Astrocyte (in vitro differentiated cells and primary cell): ENCODE data around the gene RPH3AL. TPM values are rescaled to one million over a fixed set of nuclear protein-coding genes. Genes with fewer than 3 reads are reported as not detected.

Experiments
- DNase-seq: peaks from one replicate; pipeline ENCODE4 v3.0.0-alpha.2; 2010; ENCODE audit warnings: low read depth
- FAIRE-seq: peaks from 2 replicates; lab custom pipeline; 2011; peaks lifted over from hg19 to GRCh38; lab: Jason Lieb, UNC
- H2AFZ ChIP-seq: 2 replicates; pipeline ENCODE4 v1.6.0; 2012; ENCODE audit warnings: low read depth, low read length, inconsistent platforms
- H3K27ac ChIP-seq: 2 replicates; pipeline ENCODE4 v1.5.1; 2011; ENCODE audit warnings: low read depth, low read length, inconsistent platforms
- H3K27me3 ChIP-seq: 2 replicates; pipeline ENCODE4 v1.6.0; 2011; ENCODE audit warnings: low read length, inconsistent platforms; ENCODE audit not compliant: insufficient read depth
- H3K36me3 ChIP-seq: 2 replicates; pipeline ENCODE4 v1.5.1; 2011; ENCODE audit warnings: low read length, inconsistent platforms; ENCODE audit not compliant: insufficient read depth
- H3K4me1 ChIP-seq: 2 replicates; pipeline ENCODE4 v1.5.1; 2011; ENCODE audit warnings: low read length, inconsistent platforms; ENCODE audit not compliant: insufficient read depth
- H3K4me2 ChIP-seq: 2 replicates; pipeline ENCODE4 v1.6.0; 2012; ENCODE audit warnings: low read length, inconsistent platforms
- H3K4me3 ChIP-seq: 2 replicates; pipeline ENCODE4 v1.5.1; 2011; ENCODE audit warnings: low read depth, mild to moderate bottlenecking, low read length, inconsistent platforms; ENCODE audit not compliant: insufficient read depth
- H3K79me2 ChIP-seq: 2 replicates; pipeline ENCODE4 v1.6.0; 2012; ENCODE audit warnings: mild to moderate bottlenecking, low read length, inconsistent platforms; ENCODE audit not compliant: insufficient read depth
- H3K9ac ChIP-seq: 2 replicates; pipeline ENCODE4 v1.6.0; 2012; ENCODE audit warnings: mild to moderate bottlenecking, low read length, inconsistent platforms
- H3K9me3 ChIP-seq: 2 replicates; pipeline ENCODE4 v1.5.1; 2012; ENCODE audit warnings: low read depth, mild to moderate bottlenecking, low read length, inconsistent platforms; ENCODE audit not compliant: insufficient read depth
- H4K20me1 ChIP-seq: 2 replicates; pipeline ENCODE4 v1.6.0; 2012; ENCODE audit warnings: low read length, inconsistent platforms; ENCODE audit not compliant: insufficient read depth
- H3K27ac Mint-ChIP-seq: one replicate; pipeline ENCODE4 v1.8.0; 2021; ENCODE audit warnings: mild to moderate bottlenecking, mixed read lengths; ENCODE audit not compliant: unreplicated experiment
- H3K27me3 Mint-ChIP-seq: one replicate; pipeline ENCODE4 v1.8.0; 2021; ENCODE audit warnings: low read depth, mixed read lengths; ENCODE audit not compliant: unreplicated experiment
- H3K36me3 Mint-ChIP-seq: one replicate; pipeline ENCODE4 v1.8.0; 2021; ENCODE audit warnings: low read depth, mixed read lengths; ENCODE audit not compliant: unreplicated experiment
- H3K4me1 Mint-ChIP-seq: one replicate; pipeline ENCODE4 v1.8.0; 2021; ENCODE audit warnings: low read depth, mixed read lengths; ENCODE audit not compliant: unreplicated experiment
- H3K4me3 Mint-ChIP-seq: one replicate; pipeline ENCODE4 v1.8.0; 2021; ENCODE audit warnings: mild to moderate bottlenecking, moderate library complexity, mixed read lengths; ENCODE audit not compliant: unreplicated experiment
- H3K9me3 Mint-ChIP-seq: one replicate; pipeline ENCODE4 v1.8.0; 2021; ENCODE audit warnings: mild to moderate bottlenecking, mixed read lengths; ENCODE audit not compliant: unreplicated experiment
- CTCF ChIP-seq: IDR thresholded peaks from 2 replicates; pipeline ENCODE4 v1.5.1; 2011; ENCODE audit warnings: low read depth, mild to moderate bottlenecking, inconsistent platforms, low read length, moderate library complexity; ENCODE audit not compliant: insufficient read depth
- EZH2 ChIP-seq: IDR thresholded peaks from 2 replicates; pipeline ENCODE4 v1.6.1; 2012; ENCODE audit warnings: mild to moderate bottlenecking, low read length, inconsistent platforms; ENCODE audit not compliant: insufficient read depth
- total RNA-seq: library from RNA; stranded (reverse); gene quantifications from 2 replicates; pipeline ENCODE4 v1.2.1, GENCODE V29; 2021

RPH3AL gene
- total RNA-seq, 1 donor from 2014 or later, result 3.7 TPM

GRCh38 chr17:322006-322780 lies 30.4 kb downstream of the RPH3AL start:
- H2AFZ ChIP-seq, result no peak overlapping the region
- peaks cover 9% of the 10 kb centered on the region for H3K9me3 Mint-ChIP-seq
- peaks cover 8% of the 10 kb centered on the region for H3K27me3 ChIP-seq
- H3K4me3 ChIP-seq, result no peak overlapping the region
- no peak overlapping the region for H3K4me2 ChIP-seq
- FAIRE-seq, result no peak
- H3K27ac ChIP-seq, result no peak overlapping the region
- no peak overlapping the region for H3K27ac Mint-ChIP-seq
- no peaks in the 10 kb centered on the region for H4K20me1 ChIP-seq
- peaks cover 4% of the 10 kb centered on the region for H3K36me3 Mint-ChIP-seq
- H3K9me3 ChIP-seq, result no peaks in the 10 kb centered on the region
- H3K4me1 ChIP-seq, result no peaks in the 10 kb centered on the region
- peaks cover 2% of the 10 kb centered on the region for H3K4me1 Mint-ChIP-seq
- peaks cover 28% of the 10 kb centered on the region for H3K27me3 Mint-ChIP-seq
- H3K79me2 ChIP-seq, result no peaks in the 10 kb centered on the region
- TF ChIP-seq CTCF (no peak), EZH2 (no peak)
- no peak overlapping the region for H3K9ac ChIP-seq
- no peak for DNase-seq
- no peak overlapping the region for H3K4me3 Mint-ChIP-seq
- H3K36me3 ChIP-seq, result no peaks in the 10 kb centered on the region

GRCh38 chr17:321386-321941 lies 31.1 kb downstream of the RPH3AL start:
- Histone ChIP-seq H3K4me2 (no peak overlapping the region), H2AFZ (no peak overlapping the region), H4K20me1 (no peaks in the 10 kb centered on the region), H3K79me2 (no peaks in the 10 kb centered on the region), H3K27me3 (peaks cover 8% of the 10 kb centered on the region), H3K4me3 (no peak overlapping the region), H3K4me1 (no peaks in the 10 kb centered on the region), H3K36me3 (no peaks in the 10 kb centered on the region), H3K9me3 (no peaks in the 10 kb centered on the region), H3K9ac (no peak overlapping the region), H3K27ac (no peak overlapping the region)
- no peak for DNase-seq
- Mint-ChIP-seq H3K9me3 (peaks cover 9% of the 10 kb centered on the region), H3K27me3 (peaks cover 25% of the 10 kb centered on the region), H3K4me1 (peaks cover 2% of the 10 kb centered on the region), H3K4me3 (no peak overlapping the region), H3K36me3 (peaks cover 4% of the 10 kb centered on the region), H3K27ac (no peak overlapping the region)
- TF ChIP-seq EZH2 (no peak), CTCF (no peak)
- FAIRE-seq, result no peak
